HCT116 (cell line): Measurements from ENCODE around the gene HOXB7.

ENCODE experiments used
- CBX3 ChIP-seq: IDR thresholded peaks from 2 replicates; pipeline ENCODE4 v1.6.1; 2012; ENCODE audit warnings: low read depth
- ELF1 ChIP-seq: IDR thresholded peaks from 2 replicates; pipeline ENCODE4 v1.6.1; 2012; ENCODE audit warnings: low read depth, borderline replicate concordance
- EZH2 ChIP-seq: fragments of 200-600 bp; sonication (generic); IDR thresholded peaks from 2 replicates; pipeline ENCODE4 v1.6.1; 2017; ENCODE audit warnings: antibody characterized with exemption, mixed run types
- EZH2phosphoT487 ChIP-seq: fragments of 200-600 bp; IDR thresholded peaks from 2 replicates; pipeline ENCODE4 v1.6.1; 2018; ENCODE audit warnings: antibody characterized with exemption, borderline replicate concordance
- FOSL1 ChIP-seq: IDR thresholded peaks from 2 replicates; pipeline ENCODE4 v1.6.1; 2012; ENCODE audit warnings: low read depth
- POLR2A ChIP-seq: IDR thresholded peaks from 2 replicates; pipeline ENCODE4 v1.7.0; 2011; ENCODE audit warnings: borderline replicate concordance; ENCODE audit not compliant: insufficient read depth, insufficient read length; ENCODE audit errors: extremely low read depth
- POLR2AphosphoS5 ChIP-seq: IDR thresholded peaks from 2 replicates; pipeline ENCODE4 v1.6.1; 2011; ENCODE audit warnings: mild to moderate bottlenecking, low read depth, low read length, moderate library complexity
- SP1 ChIP-seq: IDR thresholded peaks from 2 replicates; pipeline ENCODE4 v1.6.1; 2012; ENCODE audit warnings: low read depth
- ZFX ChIP-seq: fragments of 450-650 bp; IDR thresholded peaks from 2 replicates; pipeline ENCODE4 v1.6.1; 2017
- TF ChIP-seq, protein P1 (sequence below): IDR thresholded peaks from 2 replicates; pipeline ENCODE4 v1.6.1; 2011; ENCODE audit warnings: mild to moderate bottlenecking, low read length, moderate library complexity; ENCODE audit not compliant: insufficient replicate concordance; ENCODE audit errors: extremely low read depth
- TF ChIP-seq, protein P2 (sequence below), 3 experiments: fragments of 200-600 bp in 1 of 3; sonication (generic) in 1 of 3; IDR thresholded peaks in 2 of 3; conservative IDR thresholded peaks in 1 of 3; 2 replicates each; pipeline ENCODE4 v1.5.1; 2012 to 2017; ENCODE audit warnings: low read depth in 2 of 3, low read length in 2 of 3, antibody characterized with exemption in 1 of 3, borderline replicate concordance in 1 of 3, control low read depth in 1 of 3, mild to moderate bottlenecking in 1 of 3, mixed read lengths in 1 of 3, mixed run types in 1 of 3, moderate library complexity in 1 of 3; ENCODE audit not compliant: insufficient read depth in 1 of 3
- TF ChIP-seq, protein P3 (sequence below): IDR thresholded peaks from 2 replicates; pipeline ENCODE4 v1.6.1; 2012
- TF ChIP-seq, protein P4 (sequence below): IDR thresholded peaks from 2 replicates; pipeline ENCODE4 v1.6.1; 2012; ENCODE audit warnings: low read depth

DNA sequence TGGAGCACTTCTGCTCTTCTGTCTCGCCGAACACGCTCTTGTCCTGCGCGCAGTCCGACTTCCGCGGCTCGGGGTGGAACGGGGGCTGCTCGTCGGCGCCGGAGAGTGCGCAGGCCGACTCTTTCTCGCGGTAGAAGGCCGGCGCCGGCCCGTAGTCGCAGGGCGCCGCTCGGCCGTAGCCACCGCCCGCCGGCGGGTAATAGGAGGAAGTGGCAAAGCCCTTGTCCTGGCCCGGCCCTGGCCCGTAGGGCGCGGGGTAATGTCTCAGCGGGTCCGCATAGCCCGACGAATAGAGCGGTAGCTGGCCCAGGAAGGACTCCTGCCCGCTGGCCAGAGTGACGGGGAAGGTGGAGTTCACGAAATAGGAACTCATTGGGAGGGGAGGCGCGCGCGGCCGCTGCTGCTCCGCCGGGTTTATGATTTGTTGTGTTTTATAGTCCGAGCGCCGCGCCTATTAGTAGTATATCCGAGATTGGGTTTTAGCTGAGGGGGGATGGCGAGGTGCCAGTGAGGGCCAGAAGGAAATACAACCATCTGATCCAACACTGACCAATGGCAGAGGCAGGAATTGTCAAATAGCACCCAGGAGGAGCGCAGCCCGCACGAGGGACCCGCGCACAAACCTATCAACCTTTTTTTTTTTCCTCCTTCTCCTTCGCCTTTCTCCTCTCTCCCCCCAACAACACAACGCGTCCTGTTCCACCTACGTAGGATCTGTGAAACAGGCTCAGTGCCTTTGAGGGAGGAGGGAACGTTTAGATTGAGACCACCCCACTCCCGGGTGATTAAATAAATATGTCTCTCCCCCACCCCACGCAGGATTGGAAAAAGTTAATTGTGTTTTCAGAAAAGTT, 12.8 kb downstream of the HOXB7 start:
- TF ChIP-seq POLR2AphosphoS5 = no peak
- TF ChIP-seq, protein P1, sequence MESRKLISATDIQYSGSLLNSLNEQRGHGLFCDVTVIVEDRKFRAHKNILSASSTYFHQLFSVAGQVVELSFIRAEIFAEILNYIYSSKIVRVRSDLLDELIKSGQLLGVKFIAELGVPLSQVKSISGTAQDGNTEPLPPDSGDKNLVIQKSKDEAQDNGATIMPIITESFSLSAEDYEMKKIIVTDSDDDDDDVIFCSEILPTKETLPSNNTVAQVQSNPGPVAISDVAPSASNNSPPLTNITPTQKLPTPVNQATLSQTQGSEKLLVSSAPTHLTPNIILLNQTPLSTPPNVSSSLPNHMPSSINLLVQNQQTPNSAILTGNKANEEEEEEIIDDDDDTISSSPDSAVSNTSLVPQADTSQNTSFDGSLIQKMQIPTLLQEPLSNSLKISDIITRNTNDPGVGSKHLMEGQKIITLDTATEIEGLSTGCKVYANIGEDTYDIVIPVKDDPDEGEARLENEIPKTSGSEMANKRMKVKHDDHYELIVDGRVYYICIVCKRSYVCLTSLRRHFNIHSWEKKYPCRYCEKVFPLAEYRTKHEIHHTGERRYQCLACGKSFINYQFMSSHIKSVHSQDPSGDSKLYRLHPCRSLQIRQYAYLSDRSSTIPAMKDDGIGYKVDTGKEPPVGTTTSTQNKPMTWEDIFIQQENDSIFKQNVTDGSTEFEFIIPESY = no peak
- TF ChIP-seq ELF1 = no peak
- TF ChIP-seq POLR2A = no peak
- TF ChIP-seq, protein P2, sequence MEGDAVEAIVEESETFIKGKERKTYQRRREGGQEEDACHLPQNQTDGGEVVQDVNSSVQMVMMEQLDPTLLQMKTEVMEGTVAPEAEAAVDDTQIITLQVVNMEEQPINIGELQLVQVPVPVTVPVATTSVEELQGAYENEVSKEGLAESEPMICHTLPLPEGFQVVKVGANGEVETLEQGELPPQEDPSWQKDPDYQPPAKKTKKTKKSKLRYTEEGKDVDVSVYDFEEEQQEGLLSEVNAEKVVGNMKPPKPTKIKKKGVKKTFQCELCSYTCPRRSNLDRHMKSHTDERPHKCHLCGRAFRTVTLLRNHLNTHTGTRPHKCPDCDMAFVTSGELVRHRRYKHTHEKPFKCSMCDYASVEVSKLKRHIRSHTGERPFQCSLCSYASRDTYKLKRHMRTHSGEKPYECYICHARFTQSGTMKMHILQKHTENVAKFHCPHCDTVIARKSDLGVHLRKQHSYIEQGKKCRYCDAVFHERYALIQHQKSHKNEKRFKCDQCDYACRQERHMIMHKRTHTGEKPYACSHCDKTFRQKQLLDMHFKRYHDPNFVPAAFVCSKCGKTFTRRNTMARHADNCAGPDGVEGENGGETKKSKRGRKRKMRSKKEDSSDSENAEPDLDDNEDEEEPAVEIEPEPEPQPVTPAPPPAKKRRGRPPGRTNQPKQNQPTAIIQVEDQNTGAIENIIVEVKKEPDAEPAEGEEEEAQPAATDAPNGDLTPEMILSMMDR (IDR thresholded peaks at IDR 0.05 in 2 of 3, conservative IDR thresholded peaks at IDR 0.05 in 1 of 3; ENCODE audit: borderline replicate concordance in 1 of 3, insufficient read depth in 1 of 3, low read depth in 2 of 3, low read length in 2 of 3) = no peak
- no peak for TF ChIP-seq EZH2
- TF ChIP-seq, protein P3, sequence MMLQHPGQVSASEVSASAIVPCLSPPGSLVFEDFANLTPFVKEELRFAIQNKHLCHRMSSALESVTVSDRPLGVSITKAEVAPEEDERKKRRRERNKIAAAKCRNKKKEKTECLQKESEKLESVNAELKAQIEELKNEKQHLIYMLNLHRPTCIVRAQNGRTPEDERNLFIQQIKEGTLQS = no peak
- TF ChIP-seq, protein P4, sequence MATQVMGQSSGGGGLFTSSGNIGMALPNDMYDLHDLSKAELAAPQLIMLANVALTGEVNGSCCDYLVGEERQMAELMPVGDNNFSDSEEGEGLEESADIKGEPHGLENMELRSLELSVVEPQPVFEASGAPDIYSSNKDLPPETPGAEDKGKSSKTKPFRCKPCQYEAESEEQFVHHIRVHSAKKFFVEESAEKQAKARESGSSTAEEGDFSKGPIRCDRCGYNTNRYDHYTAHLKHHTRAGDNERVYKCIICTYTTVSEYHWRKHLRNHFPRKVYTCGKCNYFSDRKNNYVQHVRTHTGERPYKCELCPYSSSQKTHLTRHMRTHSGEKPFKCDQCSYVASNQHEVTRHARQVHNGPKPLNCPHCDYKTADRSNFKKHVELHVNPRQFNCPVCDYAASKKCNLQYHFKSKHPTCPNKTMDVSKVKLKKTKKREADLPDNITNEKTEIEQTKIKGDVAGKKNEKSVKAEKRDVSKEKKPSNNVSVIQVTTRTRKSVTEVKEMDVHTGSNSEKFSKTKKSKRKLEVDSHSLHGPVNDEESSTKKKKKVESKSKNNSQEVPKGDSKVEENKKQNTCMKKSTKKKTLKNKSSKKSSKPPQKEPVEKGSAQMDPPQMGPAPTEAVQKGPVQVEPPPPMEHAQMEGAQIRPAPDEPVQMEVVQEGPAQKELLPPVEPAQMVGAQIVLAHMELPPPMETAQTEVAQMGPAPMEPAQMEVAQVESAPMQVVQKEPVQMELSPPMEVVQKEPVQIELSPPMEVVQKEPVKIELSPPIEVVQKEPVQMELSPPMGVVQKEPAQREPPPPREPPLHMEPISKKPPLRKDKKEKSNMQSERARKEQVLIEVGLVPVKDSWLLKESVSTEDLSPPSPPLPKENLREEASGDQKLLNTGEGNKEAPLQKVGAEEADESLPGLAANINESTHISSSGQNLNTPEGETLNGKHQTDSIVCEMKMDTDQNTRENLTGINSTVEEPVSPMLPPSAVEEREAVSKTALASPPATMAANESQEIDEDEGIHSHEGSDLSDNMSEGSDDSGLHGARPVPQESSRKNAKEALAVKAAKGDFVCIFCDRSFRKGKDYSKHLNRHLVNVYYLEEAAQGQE = no peak
- no peak for TF ChIP-seq SP1
- no peak for TF ChIP-seq FOSL1
- no peak for TF ChIP-seq EZH2phosphoT487
- no peak for TF ChIP-seq CBX3
- no peak for TF ChIP-seq ZFX
